GM12878 (cell line): Measurements from ENCODE around the gene TNPO2. TPM values are rescaled to one million over a fixed set of nuclear protein-coding genes. Genes with fewer than 3 reads are reported as not detected.
A peak's percentile ranks its signal among the peaks of the same experiment; 100 is the strongest.

Experiments
- CEBPB ChIP-seq, 2 experiments: fragments of 150-350 bp in 1 of 2; IDR thresholded peaks; 2 replicates each; pipeline ENCODE4 v1.6.1; 2012 to 2014; ENCODE audit warnings: low read depth in 2 of 2, low read length in 2 of 2, borderline replicate concordance in 1 of 2, inconsistent platforms in 1 of 2
- DPF2 ChIP-seq: fragments of 450-650 bp; IDR thresholded peaks from 2 replicates; pipeline ENCODE4 v1.6.1; 2017; ENCODE audit warnings: mild to moderate bottlenecking
- NFIC ChIP-seq: IDR thresholded peaks from 2 replicates; pipeline ENCODE4 v1.6.1; 2012; ENCODE audit warnings: low read depth, mild to moderate bottlenecking, inconsistent platforms, low read length, moderate library complexity
- NFYA ChIP-seq: IDR thresholded peaks from 2 replicates; pipeline ENCODE4 v1.6.1; 2011; ENCODE audit warnings: low read depth, mild to moderate bottlenecking, low read length, improper control_type of control experiment, borderline replicate concordance
- SKIL ChIP-seq: fragments of 450-650 bp; IDR thresholded peaks from 2 replicates; pipeline ENCODE4 v1.6.1; 2017; ENCODE audit warnings: mild to moderate bottlenecking, low read depth, inconsistent platforms; ENCODE audit not compliant: poor library complexity, severe bottlenecking
- SMAD5 ChIP-seq: IDR thresholded peaks from 2 replicates; pipeline ENCODE4 v1.6.1; 2016; ENCODE audit warnings: antibody characterized with exemption, low read depth
- ZBTB40 ChIP-seq: fragments of 450-650 bp; IDR thresholded peaks from 2 replicates; pipeline ENCODE4 v1.6.1; 2016; ENCODE audit warnings: mild to moderate bottlenecking, moderate library complexity, borderline replicate concordance
- ZNF592 ChIP-seq: fragments of 450-650 bp; IDR thresholded peaks from 2 replicates; pipeline ENCODE4 v1.6.1; 2017; ENCODE audit warnings: mild to moderate bottlenecking, moderate library complexity
- polyA plus RNA-seq, 11 experiments: library from polyadenylated mRNA; depleted of rRNA in 4 of 11; unstranded in 6 of 11; stranded (reverse) in 5 of 11; fragments of >200 nt; fragmentation: Nextera tagmentation in 4 of 11; fragmentation: Illumina TruSeq in 1 of 11; extraction: Ambion mirVana in 4 of 11; extraction: Trizol in 1 of 11; gene quantifications; 1 replicate in 1 of 11; 2 replicates in 10 of 11; pipeline versions ENCODE4 v1.2.1 to v1.2.3, GENCODE V29; 2011 to 2016; ENCODE audit warnings: inconsistent platforms in 2 of 11, missing spikeins in 2 of 11, low read depth in 1 of 11
- total RNA-seq, 4 experiments: library from RNA; depleted of rRNA in 3 of 4; stranded (reverse); fragments of >200 nt in 3 of 4; fragmentation: Illumina TruSeq in 1 of 4; extraction: Trizol in 1 of 4; gene quantifications; 2 replicates each; pipeline versions ENCODE4 v1.2.1 to v1.2.3, GENCODE V29; 2013 to 2021
- TF ChIP-seq, protein P1 (sequence below): fragments of 450-650 bp; IDR thresholded peaks from 2 replicates; pipeline ENCODE4 v1.6.1; 2016; ENCODE audit warnings: mild to moderate bottlenecking
- TF ChIP-seq, protein P2 (sequence below): fragments of 450-650 bp; IDR thresholded peaks from 2 replicates; pipeline ENCODE4 v1.6.1; 2017; ENCODE audit warnings: mild to moderate bottlenecking

Gene TNPO2
- total and polyA plus RNA-seq, 10 of the 15 experiments (the other 5 are each of a cell fraction or from before 2014, with no cell fraction given) = 5.5 to 99.7 (median 29.6) TPM

DNA sequence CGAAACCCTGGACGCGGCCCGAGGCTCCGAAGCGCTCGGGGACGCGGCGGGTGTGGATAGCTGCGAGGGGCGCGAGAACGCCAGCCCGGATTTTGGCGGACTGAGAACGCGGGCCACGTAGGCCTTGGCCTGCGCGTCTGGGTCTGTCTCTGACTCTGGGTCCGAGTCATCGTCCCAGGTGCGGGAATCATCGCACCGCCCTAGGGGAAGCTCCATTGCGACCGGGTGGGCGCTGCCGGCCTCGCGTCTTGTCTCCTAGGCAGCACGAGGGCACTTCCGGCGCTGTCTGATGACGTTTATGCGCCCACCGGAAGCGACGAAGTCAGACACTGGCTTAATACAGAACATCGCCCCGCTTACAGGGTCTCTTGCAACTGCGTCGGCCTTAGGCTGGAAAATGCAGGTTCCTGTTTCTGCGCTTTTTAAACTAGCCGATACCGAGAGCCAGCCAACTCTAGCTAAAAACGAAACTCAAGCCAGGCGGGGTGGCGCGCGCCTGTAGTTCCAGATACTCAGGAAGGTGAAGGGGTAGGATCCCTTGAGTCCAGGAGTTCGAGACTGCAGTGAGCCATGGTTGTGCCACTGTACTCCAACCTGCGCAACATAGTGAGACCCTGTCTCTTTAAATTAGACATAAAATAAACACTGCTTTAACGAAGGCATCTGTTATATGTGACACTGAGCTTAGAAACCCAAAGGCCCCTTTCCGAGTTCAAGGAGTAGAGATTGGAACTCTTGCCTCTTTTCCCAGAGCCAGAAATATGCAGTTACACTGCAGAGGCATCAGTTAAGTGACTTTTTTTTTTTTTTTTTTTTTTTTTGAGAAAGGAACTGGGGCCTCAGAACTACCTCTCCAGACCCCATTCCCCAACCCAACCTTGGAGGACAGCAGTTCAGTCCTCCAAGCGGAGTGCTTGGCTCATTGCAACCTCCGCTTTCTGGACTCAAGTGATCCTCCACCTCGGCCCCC lies 27.1 kb downstream of the TNPO2 start, which contains the start of gene FBXW9 (continued):
- TF ChIP-seq ZNF592 = no peak
- TF ChIP-seq DPF2 = no peak
- TF ChIP-seq ZBTB40 = peak; percentile 98
- TF ChIP-seq SKIL = peak; percentile 32
- TF ChIP-seq CEBPB (IDR thresholded peaks at IDR 0.05; ENCODE audit: borderline replicate concordance in 1 of 2, low read depth in 2 of 2, low read length in 2 of 2) = no peak
- peak; percentile 63; the same call in 1 of the 2 replicates for TF ChIP-seq SMAD5
- no peak for TF ChIP-seq NFIC
- TF ChIP-seq, protein P1, sequence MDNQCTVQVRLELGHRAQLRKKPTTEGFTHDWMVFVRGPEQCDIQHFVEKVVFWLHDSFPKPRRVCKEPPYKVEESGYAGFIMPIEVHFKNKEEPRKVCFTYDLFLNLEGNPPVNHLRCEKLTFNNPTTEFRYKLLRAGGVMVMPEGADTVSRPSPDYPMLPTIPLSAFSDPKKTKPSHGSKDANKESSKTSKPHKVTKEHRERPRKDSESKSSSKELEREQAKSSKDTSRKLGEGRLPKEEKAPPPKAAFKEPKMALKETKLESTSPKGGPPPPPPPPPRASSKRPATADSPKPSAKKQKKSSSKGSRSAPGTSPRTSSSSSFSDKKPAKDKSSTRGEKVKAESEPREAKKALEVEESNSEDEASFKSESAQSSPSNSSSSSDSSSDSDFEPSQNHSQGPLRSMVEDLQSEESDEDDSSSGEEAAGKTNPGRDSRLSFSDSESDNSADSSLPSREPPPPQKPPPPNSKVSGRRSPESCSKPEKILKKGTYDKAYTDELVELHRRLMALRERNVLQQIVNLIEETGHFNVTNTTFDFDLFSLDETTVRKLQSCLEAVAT = 0 out of 2 replicates have a peak, but pooled peaks have one; percentile 30
- TF ChIP-seq NFYA = no peak
- TF ChIP-seq, protein P2, sequence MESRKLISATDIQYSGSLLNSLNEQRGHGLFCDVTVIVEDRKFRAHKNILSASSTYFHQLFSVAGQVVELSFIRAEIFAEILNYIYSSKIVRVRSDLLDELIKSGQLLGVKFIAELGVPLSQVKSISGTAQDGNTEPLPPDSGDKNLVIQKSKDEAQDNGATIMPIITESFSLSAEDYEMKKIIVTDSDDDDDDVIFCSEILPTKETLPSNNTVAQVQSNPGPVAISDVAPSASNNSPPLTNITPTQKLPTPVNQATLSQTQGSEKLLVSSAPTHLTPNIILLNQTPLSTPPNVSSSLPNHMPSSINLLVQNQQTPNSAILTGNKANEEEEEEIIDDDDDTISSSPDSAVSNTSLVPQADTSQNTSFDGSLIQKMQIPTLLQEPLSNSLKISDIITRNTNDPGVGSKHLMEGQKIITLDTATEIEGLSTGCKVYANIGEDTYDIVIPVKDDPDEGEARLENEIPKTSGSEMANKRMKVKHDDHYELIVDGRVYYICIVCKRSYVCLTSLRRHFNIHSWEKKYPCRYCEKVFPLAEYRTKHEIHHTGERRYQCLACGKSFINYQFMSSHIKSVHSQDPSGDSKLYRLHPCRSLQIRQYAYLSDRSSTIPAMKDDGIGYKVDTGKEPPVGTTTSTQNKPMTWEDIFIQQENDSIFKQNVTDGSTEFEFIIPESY = no peak
